ENCODE data around the gene MSH2. TPM values are rescaled to one million over a fixed set of nuclear protein-coding genes. Genes with fewer than 3 reads are reported as not detected.

Gene MSH2
- total and polyA plus RNA-seq, 3 donors from 2014 or later, result 23.5 to 25.3 (median 24.3) TPM

- Histone ChIP-seq H3K4me1 (no peaks in the 10 kb centered on the region), H3K4me3 (no peak overlapping the region), H3K36me3 (ENCODE audit: low read depth, missing control alignments) (no peaks in the 10 kb centered on the region), H3K9me3 (no peaks in the 10 kb centered on the region), H3K27ac (no peak overlapping the region), H3K27me3 (no peaks in the 10 kb centered on the region)
- DNase-seq, result no peak
- 93% methylated on average over 6 of the region's 6 CpGs for WGBS, 2 donors
- intact Hi-C loops (cut with DNase I; ENCODE audit: low total_unique reads), result no loop called here
- TF ChIP-seq, protein P1, sequence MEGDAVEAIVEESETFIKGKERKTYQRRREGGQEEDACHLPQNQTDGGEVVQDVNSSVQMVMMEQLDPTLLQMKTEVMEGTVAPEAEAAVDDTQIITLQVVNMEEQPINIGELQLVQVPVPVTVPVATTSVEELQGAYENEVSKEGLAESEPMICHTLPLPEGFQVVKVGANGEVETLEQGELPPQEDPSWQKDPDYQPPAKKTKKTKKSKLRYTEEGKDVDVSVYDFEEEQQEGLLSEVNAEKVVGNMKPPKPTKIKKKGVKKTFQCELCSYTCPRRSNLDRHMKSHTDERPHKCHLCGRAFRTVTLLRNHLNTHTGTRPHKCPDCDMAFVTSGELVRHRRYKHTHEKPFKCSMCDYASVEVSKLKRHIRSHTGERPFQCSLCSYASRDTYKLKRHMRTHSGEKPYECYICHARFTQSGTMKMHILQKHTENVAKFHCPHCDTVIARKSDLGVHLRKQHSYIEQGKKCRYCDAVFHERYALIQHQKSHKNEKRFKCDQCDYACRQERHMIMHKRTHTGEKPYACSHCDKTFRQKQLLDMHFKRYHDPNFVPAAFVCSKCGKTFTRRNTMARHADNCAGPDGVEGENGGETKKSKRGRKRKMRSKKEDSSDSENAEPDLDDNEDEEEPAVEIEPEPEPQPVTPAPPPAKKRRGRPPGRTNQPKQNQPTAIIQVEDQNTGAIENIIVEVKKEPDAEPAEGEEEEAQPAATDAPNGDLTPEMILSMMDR (IDR thresholded peaks at IDR 0.05), result no peak
- TF ChIP-seq POLR2A (IDR thresholded peaks at IDR 0.05), result no peak
Measured at GRCh38 chr2:47485751-47486300, 82.9 kb downstream of the MSH2 start.

- Histone ChIP-seq H3K4me1 (no peaks in the 10 kb centered on the region), H3K4me3 (no peak overlapping the region), H3K36me3 (ENCODE audit: low read depth, missing control alignments) (no peaks in the 10 kb centered on the region), H3K27ac (no peak overlapping the region), H3K27me3 (no peaks in the 10 kb centered on the region), H3K9me3 (no peaks in the 10 kb centered on the region)
- intact Hi-C loops (cut with DNase I; ENCODE audit: low total_unique reads), result no loop called here
- TF ChIP-seq, protein P1 (IDR thresholded peaks at IDR 0.05), result no peak
- TF ChIP-seq POLR2A (IDR thresholded peaks at IDR 0.05), result no peak
- WGBS, 2 donors, result 46 to 53% methylated on average over 2 of the region's 2 CpGs
- no peak for DNase-seq
Measured at GRCh38 chr2:47486841-47487497, 84.0 kb downstream of the MSH2 start.

- H3K27ac ChIP-seq, result no peak overlapping the region
- 54 to 64% methylated on average over 1 of the region's 1 CpG for WGBS, 2 donors
- no peaks in the 10 kb centered on the region for H3K27me3 ChIP-seq
- intact Hi-C loops (cut with DNase I; ENCODE audit: low total_unique reads), result no loop called here
- no peaks in the 10 kb centered on the region for H3K36me3 ChIP-seq (ENCODE audit: low read depth, missing control alignments)
- no peak for DNase-seq
- TF ChIP-seq POLR2A (IDR thresholded peaks at IDR 0.05), result no peak
- TF ChIP-seq, protein P1 (IDR thresholded peaks at IDR 0.05), result no peak
- H3K4me3 ChIP-seq, result no peak overlapping the region
- no peaks in the 10 kb centered on the region for H3K4me1 ChIP-seq
- H3K9me3 ChIP-seq, result no peaks in the 10 kb centered on the region
Measured at GRCh38 chr2:47487498-47487875, 84.5 kb downstream of the MSH2 start.

DNA sequence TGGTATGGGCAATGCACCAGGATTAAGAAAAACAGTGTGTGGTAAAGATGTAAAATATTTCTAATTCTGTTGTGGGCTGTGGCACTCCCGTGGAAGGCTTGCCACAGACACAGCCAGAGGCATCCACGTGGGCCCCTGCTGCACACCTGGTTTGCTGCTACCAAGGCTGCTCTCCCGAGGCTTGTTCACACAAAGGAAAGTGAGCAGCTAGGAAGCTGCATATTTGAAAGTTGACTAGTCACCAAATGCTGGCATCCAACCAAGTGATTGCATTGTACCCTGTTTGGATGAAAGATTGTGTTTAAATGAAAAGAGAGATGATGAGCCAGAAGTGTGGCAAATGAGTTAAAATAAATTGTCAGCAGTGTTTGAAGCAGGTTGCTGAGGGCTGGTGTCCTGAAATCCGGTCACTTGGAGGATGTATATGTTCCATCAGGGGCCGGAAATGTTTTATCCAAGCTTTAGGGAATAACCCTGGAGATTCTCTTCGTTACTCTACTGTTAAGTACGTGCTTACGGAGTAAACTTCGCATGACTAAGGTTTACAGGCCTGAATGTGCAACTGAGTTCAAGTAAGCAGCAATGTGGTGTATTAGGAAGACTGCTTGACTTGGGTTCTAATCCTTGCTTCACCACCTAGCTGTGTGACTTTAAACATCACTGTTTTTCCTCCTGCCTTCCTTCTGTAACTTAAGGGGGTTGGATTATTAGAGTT is 86.1 kb downstream of the MSH2 start:
- H3K27ac ChIP-seq, result no peak overlapping the region
- intact Hi-C loops (cut with DNase I; ENCODE audit: low total_unique reads), result no loop called here
- no peaks in the 10 kb centered on the region for H3K27me3 ChIP-seq
- DNase-seq, result no peak
- WGBS, 2 donors, result 78 to 82% methylated on average over 9 of the region's 9 CpGs
- H3K4me3 ChIP-seq, result no peak overlapping the region
- no peaks in the 10 kb centered on the region for H3K4me1 ChIP-seq
- TF ChIP-seq, protein P1 (IDR thresholded peaks at IDR 0.05), result no peak
- no peak for TF ChIP-seq POLR2A (IDR thresholded peaks at IDR 0.05)
- H3K9me3 ChIP-seq, result no peaks in the 10 kb centered on the region
- no peaks in the 10 kb centered on the region for H3K36me3 ChIP-seq (ENCODE audit: low read depth, missing control alignments)
